GM19035 (cell line): ENCODE results near the gene BCL11B.

Source experiments
- ATAC-seq: cut with Tn5 transposase; IDR thresholded peaks from one replicate; pipeline ENCODE4 v1.9.1; 2021; ENCODE audit not compliant: unreplicated experiment

BCL11B gene

GRCh38 chr14:99287269-99287942 lies 15.4 kb upstream of the BCL11B start:
- peak; percentile 71 for ATAC-seq

DNA sequence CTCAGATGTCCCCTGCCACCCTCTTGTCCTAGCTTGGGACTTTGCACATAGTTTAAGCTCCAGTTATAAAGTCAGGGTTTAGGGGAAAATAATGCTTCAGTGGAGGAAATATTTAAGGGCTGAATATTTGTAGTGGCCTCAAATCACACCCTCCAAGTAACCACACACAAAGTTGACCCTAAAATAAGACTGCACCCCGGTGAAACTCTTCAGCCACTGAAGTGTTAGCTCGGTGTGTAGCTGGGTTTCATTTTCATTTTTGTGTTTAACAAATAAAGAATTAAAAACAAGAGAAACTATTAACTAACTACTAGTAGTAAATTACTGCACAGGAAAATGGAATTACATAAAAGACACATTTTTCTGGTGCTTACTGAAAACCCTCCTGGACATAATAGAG lies 14.8 kb upstream of the BCL11B start:
- peak; percentile 62 for ATAC-seq

DNA sequence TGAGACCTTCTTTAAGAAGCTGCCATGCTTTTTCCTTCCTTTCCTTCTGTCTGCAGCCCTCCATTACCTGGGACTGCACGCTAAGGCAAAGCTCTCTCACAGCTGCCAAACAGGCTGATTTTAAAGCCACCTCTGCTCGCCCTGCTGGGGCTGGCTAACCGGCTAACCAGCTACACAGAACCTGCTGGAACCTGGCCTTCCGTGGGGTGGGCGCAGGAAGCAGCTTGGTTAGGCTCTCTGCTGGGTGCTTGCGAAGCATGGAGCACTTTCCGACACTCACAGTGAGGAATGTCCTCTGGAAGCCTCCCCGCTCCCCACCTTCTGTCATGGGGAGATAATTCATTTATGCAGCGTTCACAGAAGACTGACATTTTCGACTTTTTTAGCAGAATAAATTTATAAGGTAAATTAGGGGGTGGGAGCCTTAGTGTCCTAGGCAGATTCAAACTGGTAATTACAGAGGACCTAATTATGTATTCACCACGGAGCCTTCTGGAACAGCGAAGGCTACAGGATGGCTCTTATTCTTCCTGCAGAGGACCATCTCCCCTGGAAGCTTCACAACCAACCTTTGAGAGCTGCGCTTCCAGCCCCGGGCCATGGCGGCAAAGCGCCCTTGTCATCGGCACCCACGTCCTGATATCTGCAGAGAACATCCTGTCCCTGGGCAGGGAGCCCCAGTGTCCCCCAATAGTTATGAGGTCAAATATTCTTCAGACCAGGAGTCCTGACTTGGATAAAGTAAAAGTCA lies 12.4 kb upstream of the BCL11B start:
- no peak for ATAC-seq

DNA sequence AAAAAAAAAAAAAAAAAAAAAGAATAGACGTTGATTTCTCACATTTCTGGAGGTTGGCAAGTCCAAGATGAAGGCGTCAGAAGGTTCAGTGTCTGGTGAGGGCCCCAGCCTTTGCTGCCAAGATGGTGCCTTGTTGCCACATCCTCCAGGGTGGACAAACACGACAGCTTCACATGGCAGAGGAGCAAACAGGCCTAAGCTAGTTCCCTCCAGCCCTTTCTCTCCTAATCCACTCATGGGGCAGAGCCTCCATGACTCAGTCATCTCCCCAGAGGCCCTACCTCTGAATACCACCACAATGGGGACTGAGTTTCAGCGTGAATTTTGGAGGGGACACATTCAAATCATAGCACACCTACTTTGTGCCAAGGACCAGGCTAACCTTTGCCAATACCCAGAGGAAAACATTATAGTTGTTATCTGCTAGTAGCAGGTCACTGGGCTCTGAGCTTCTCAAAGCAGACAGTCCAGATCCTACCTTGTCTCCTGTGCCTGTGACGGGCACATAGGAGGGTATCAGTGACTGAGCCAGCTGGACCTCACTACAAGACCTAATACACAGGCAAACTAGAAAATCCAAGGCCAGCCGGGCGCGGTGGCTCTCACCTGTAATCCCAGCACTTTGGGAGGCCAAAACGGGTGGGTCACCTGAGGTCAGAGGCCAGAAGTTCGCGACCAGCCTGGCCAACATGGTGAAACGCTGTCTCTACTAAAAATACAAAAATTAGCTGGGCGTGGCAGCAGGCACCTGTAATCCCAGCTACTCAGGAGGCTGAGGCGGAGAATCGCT lies 10.5 kb upstream of the BCL11B start:
- no peak for ATAC-seq

GRCh38 chr14:99281396-99281795 lies 9.4 kb upstream of the BCL11B start:
- ATAC-seq: no peak

- no peak for ATAC-seq
These were observed 8.9 kb upstream of the BCL11B start for GRCh38 chr14:99280852-99281251.

DNA sequence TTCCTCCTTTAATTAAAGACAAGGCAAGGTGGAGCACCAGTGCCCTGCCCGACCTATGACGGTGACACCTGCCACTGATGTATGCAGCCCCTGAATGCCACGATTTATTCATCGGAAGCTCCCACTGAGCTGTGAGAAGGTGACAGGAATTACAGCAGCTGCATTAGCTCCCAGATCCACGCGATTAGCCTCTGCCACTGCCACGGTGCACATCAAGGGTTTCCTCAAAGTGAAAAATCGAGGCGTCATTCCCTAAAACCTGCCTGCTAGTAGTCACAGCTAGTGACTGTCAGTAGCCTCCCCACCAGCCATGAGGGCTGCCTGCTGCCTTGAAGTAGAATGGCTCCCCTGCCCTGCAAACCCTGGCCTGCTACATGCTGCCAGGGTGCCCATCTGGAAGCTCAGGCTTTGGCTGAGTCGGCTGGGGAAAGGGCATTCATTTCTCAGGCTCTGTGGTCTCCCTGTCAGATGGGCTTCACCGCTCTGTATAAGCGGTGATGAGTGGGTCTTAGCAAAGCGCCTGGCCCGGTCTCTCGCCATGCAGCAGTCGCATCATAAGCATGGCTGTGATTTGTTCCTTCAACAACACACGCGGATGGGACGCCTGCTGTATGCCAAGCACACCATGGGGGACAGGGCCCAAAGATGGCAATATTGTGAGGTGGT lies 8.2 kb upstream of the BCL11B start:
- ATAC-seq: no peak

DNA sequence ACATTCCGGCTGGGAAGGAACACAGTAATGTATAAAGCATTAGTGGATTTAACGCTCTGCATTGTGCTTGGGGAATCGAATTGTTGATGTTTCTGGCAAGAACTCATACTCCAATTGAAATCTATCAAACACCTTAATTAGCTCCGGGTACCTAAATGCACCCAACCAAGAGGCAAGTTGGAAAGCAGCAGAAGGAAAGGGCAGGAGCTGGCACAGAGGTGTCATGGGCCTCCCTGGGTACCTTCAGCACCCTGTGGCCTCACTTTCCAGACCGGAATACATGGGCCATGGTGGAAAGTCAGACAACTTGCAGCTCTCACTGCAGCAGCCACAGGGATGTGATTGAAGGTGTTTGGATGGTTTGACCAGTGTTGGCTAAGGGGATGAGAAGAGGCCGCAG lies 6.8 kb upstream of the BCL11B start:
- ATAC-seq: no peak

DNA sequence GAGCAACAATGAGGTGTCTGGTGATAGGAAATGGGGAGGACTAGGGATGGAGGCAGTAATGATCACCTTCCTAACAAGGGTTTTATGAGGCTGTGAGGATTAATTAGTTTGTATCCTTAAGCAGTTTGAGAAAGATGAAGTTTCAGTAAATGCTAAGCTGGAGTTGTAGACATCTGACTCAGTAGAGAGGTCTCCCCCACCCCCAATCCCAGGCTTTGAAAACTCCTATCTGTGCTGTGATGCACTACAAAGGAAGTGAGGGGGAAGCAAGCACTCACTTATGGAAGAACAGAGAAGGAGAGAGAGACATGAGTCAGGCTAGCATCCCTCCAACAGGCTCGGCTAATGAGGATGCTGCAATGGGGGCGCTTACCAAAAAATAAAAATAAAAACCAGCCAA lies 5.5 kb upstream of the BCL11B start:
- ATAC-seq: no peak

DNA sequence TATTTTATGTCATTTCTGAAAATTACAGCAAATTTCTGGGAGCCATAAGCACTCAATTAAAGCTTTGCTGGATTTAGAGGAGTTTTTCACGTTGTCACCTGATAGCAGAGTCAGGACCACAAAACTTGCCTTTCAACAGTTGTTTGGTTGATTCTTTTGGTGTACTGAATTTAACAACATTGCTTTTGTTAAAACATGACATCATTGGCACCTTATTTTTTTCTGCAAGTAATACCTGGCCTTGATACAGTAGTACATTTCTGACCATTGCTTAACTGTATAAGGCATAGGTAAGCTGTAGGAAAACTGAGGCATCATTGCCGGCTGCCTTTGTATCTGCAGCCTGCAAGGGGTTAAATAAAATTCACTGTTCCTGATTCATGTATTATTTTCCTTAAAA lies 4.5 kb upstream of the BCL11B start:
- ATAC-seq: no peak

- no peak for ATAC-seq
These were observed 3.2 kb upstream of the BCL11B start for GRCh38 chr14:99275222-99275584.

GRCh38 chr14:99274346-99275221 lies 2.6 kb upstream of the BCL11B start:
- ATAC-seq: no peak

DNA sequence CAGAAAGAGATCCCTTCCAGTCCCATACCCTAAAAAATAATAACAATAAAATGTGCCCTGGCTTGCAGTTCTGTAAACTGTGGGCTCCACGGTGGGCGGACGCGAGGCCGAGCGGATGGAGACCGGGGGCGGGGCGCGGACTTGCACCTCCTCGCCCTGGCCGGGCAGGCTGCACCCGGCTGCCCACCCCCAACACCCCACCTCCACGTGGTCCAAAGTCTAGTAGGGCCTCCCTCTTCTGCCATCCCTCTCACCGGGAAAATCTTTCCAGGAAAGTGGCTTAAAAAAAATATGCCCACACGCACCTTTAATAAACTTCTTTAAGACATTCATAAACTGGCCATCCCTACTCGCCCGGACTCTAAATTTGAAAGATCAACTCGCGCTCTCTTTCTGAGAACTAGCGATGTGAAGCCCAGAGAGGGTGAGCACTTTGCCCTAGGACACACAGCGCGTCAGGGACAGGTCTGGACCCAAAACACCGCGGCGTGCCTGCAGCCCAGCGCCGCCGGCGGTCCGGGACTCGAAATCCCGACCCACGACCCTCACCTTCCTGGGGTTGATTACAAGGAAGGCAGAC lies 1.9 kb upstream of the BCL11B start:
- ATAC-seq: no peak

DNA sequence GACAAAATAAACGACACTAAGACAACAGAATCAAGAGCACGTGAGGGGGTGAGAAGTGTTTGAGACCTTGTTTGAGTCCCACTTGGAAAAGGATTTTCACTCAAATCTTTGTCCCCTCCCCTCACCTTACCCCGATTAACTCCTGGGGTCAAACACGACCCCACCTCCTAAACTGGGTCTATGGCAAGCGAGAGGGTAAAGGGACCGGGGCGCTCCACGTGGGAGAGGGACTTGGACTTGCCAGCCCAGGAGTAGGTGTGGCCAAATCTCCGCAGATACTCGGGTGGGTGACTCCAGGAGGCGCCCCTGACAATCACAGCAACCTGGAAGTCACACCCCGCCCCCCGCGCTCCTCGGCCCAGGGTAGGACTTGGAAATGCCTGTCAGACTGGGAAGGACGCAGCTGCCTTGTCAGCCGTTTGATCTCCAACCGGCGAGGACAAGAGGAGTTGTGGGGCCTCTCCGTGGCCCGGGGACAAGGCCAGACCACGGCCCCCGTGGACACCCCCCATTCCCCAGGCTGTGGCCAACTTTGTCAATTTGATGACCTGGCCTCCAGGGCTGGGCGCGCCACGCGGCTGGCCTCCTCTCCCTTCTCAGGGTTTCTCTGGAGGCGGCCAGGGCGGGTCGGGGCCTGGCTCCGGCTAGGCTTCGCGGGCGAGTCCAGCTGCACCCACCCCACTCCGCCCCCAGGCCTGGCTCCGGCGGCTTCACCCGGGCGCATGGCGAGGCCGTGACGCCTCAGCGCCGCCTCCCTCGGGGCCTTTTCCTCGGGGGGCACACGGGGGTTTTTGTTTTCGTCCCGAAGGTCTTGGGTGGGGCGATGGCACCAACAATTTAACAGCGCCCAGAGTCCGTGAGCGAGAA lies 1.1 kb upstream of the BCL11B start:
- no peak for ATAC-seq

- ATAC-seq: no peak
These were observed 568 bp upstream of the BCL11B start for GRCh38 chr14:99272632-99272898.

- ATAC-seq: no peak
These were observed 616 bp downstream of the BCL11B start for GRCh38 chr14:99271221-99271941.

DNA sequence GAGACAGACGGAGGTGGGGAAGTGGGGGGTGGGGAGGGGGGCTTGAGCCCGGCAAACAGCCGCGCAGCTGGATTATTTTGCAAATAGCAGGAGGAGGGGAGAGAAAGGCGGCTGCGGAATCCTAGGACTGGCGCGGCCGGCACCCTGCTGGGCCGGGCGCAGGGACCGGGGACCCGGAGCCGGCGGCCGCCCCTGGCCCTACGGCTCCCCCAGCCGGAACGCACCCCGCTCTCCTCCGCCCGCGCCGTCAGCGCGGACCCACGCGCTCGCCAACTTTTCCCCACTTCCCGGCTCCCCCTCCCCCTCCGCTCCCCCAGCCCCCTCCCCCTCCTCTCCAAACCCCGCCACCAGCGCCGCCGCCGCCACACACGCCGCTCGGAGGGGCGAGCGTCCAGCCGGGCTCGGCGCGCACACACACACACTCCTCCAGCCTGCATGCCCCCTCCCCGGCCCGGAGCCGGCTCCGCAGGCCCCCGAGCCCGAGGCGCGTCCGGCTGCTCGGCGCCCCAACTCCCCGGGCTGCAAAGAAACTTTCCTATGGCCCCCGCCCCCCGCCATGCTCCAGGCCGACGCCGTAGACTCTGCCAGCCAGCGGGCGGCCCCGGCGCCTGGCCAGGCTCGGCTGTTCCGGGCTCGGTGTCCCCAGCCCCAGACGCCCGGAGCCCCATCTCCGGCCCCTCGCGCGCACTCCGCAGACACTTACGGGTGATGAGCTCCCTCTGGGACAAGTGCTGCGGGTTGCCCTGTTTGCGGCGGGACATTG lies 1.4 kb downstream of the BCL11B start:
- ATAC-seq: no peak
